Kidney epithelial cell (primary cell): Measurements from ENCODE around the gene DUSP23. TPM values are rescaled to one million over a fixed set of nuclear protein-coding genes. Genes with fewer than 3 reads are reported as not detected.

Source experiments
- DNase-seq: peaks from one replicate; pipeline ENCODE4 v3.0.0-alpha.2; 2010; ENCODE audit warnings: low read depth
- H3K27me3 ChIP-seq: 2 replicates; pipeline ENCODE4 v1.6.0; 2011; ENCODE audit warnings: low read length; ENCODE audit not compliant: control insufficient read depth, insufficient read depth
- H3K36me3 ChIP-seq: 2 replicates; pipeline ENCODE4 v1.5.1; 2011; ENCODE audit warnings: low read length; ENCODE audit not compliant: control insufficient read depth, insufficient read depth
- H3K4me3 ChIP-seq: 2 replicates; pipeline ENCODE4 v1.5.1; 2011; ENCODE audit warnings: low read depth, mild to moderate bottlenecking, control low read depth, low read length
- total RNA-seq: library from RNA; depleted of rRNA; stranded (reverse); fragments of >200 nt; gene quantifications from 2 replicates; pipeline ENCODE4 v1.2.3, GENCODE V29; 2015
- TF ChIP-seq, protein P1 (sequence below): IDR thresholded peaks from 2 replicates; pipeline ENCODE4 v1.5.1; 2011; ENCODE audit warnings: mild to moderate bottlenecking, moderate library complexity, low read length, control low read depth, inconsistent platforms; ENCODE audit not compliant: insufficient read depth, poor library complexity, severe bottlenecking

The DUSP23 gene
- total RNA-seq, 1 donor from 2014 or later = 67.3 TPM

GRCh38 chr1:159778266-159778665, 2.5 kb upstream of the DUSP23 start:
- TF ChIP-seq, protein P1, sequence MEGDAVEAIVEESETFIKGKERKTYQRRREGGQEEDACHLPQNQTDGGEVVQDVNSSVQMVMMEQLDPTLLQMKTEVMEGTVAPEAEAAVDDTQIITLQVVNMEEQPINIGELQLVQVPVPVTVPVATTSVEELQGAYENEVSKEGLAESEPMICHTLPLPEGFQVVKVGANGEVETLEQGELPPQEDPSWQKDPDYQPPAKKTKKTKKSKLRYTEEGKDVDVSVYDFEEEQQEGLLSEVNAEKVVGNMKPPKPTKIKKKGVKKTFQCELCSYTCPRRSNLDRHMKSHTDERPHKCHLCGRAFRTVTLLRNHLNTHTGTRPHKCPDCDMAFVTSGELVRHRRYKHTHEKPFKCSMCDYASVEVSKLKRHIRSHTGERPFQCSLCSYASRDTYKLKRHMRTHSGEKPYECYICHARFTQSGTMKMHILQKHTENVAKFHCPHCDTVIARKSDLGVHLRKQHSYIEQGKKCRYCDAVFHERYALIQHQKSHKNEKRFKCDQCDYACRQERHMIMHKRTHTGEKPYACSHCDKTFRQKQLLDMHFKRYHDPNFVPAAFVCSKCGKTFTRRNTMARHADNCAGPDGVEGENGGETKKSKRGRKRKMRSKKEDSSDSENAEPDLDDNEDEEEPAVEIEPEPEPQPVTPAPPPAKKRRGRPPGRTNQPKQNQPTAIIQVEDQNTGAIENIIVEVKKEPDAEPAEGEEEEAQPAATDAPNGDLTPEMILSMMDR = no peak
- Histone ChIP-seq H3K36me3 (no peaks in the 10 kb centered on the region), H3K27me3 (peaks cover 2% of the 10 kb centered on the region), H3K4me3 (no peak overlapping the region)
- no peak for DNase-seq

GRCh38 chr1:159779403-159779851, 1.3 kb upstream of the DUSP23 start:
- no peaks in the 10 kb centered on the region for H3K36me3 ChIP-seq
- H3K4me3 ChIP-seq = no peak overlapping the region
- H3K27me3 ChIP-seq = peaks cover 2% of the 10 kb centered on the region
- no peak for DNase-seq
- TF ChIP-seq, protein P1 = no peak

DNA sequence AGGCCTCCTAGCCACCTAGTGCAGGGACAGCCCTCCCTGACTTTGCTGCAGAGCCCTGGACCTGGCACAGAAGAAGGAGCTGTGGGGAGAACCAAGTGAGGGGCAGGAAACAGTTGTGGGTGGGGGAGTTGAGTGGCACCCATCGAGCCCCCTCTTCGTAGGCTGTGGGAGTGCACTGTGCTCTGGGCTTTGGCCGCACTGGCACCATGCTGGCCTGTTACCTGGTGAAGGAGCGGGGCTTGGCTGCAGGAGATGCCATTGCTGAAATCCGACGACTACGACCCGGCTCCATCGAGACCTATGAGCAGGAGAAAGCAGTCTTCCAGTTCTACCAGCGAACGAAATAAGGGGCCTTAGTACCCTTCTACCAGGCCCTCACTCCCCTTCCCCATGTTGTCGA, 1.2 kb downstream of the DUSP23 start:
- Histone ChIP-seq H3K36me3 (no peaks in the 10 kb centered on the region), H3K27me3 (no peaks in the 10 kb centered on the region), H3K4me3 (no peak overlapping the region)
- no peak for DNase-seq
- TF ChIP-seq, protein P1 = no peak

DNA sequence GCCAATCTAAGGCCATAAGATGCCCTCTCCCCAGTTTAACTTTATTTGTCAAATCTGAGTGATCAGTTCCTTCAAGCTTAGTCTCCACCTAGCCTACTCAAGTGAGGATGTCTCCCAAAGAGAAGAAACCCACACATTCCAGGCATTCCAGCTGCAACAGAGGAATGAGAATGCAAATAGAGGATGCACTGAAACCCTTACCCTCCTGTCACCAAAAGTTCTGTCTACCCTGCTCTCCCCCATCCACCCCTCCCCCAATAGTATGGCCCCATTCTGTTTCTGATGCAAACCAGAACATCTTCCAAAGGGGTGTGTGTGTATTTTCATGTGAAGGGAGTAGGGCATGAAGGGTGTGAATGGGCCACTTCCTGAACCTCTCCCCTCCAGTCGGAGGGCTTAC, 3.0 kb downstream of the DUSP23 start:
- H3K36me3 ChIP-seq = no peaks in the 10 kb centered on the region
- DNase-seq = no peak
- TF ChIP-seq, protein P1 = no peak
- H3K27me3 ChIP-seq = no peaks in the 10 kb centered on the region
- no peak overlapping the region for H3K4me3 ChIP-seq

- TF ChIP-seq, protein P1 = no peak
- Histone ChIP-seq H3K4me3 (no peak overlapping the region), H3K27me3 (no peaks in the 10 kb centered on the region), H3K36me3 (no peaks in the 10 kb centered on the region)
- DNase-seq = no peak
Measured at GRCh38 chr1:159786465-159786864, 5.7 kb downstream of the DUSP23 start.

DNA sequence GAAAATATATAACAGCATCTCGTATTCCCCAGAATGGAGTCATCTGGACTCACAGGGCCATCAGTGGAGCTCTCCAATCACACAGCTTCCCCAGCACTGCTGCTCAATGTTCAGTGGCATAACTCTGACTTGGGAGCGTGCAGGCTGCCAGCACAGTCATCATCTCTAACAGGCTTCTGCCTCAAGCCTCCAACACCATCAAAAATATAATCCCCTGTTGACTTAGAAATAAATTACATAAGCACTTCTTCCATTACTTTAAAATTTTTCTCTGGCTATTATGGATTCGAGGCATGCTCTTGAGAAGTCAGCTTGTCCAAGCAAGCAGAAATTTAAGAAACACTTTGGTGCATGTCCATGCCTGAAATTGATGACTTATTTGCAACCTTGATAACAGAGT, 6.2 kb downstream of the DUSP23 start:
- TF ChIP-seq, protein P1 = no peak
- Histone ChIP-seq H3K4me3 (no peak overlapping the region), H3K27me3 (no peaks in the 10 kb centered on the region), H3K36me3 (no peaks in the 10 kb centered on the region)
- DNase-seq = no peak
